ENCODE results near the gene EXTL1.
A peak's percentile ranks its signal among the peaks of the same experiment; 100 is the strongest.

The EXTL1 gene

DNA sequence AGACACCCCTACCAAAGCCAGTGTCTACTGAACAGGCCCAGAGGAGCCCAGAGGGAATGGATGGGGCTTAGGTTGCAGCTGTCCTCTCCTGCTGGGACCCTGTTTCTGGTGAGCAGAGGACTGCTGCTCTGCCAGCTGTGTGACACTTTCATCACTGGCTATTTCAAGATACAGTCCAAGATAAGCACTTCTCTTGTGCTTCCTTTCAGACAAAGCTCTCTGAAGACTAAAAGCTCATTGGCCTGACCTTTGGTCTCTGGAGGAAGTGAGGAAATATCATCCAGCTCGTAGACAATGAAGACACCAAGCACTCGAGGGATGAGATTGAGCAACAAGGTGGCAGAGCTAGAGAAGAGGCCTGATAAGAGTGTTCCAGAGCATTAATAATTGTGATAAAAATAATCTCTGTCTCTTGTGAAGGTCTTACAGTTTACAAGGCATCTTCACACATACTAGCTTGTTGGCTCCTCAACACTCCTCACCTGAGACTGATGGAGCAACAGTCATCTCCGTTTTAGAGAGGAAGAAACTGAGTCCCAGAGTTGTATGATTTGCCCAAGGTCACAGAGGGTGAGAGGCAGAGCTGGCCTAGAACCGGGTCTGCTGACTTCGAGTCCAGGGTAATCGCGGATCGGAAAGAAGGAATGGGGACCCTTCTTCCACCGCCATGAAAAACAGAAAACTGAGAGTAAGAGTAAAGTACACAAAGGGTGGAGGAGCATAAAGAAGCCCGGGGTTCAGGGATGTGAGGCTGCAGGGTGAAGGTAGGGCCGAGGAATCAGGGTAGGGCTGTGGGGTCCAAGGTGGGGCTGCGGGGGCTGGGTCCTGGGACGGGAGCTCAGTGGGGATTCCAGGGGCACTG is 24.4 kb upstream of the EXTL1 start:
- no peak for DNase-seq (ENCODE audit: low read depth, low spot score)

DNA sequence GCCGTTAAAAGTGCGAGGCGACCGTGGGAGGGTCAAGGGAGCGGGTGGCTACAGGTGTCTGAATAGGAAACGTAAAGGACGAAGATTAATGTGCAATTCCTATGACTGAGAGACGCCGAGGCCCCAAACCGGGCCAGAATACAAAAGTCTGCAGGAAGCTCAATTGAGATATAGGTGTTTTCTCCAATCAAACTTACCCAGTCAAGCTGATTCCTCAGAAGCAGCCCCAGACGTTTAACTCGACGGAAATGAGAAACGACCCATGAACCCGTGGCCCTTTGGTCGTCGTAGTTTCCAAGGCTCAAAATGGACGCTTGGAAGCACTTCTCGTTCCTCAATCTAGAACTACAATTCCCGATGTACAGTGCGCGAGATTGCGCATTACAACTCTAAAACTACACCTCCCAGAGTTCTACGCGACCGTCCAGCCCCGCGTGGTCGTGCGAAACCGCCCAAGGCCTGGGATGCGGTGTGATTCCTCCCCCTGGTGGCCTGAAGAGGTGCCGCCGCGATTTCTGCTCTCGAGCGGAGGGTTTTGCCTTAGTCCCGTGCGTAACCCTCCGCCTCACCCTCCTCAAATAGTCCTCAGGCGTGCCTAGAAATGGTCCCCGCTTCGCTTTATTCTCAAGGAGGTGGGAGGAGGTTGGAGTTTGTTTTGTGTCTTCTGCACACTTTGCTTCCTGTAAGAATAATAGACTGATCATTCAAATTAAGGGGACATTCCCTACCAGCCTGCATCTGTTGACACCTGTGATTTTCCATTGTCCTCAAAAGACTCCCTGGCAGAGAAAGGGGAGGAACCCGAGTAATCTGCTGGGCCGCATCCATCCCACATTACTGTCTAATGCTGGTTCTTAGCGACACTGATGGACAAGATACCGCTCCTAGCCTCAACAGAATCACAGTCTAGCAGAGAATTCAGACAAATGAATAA is 23.5 kb upstream of the EXTL1 start, which contains the start of gene PAFAH2:
TSS of gene PAFAH2 (minus strand) at position 236 of the 934 bp plus-strand sequence. CDS start 7,247 bp downstream, outside the sequence.
- peak; percentile 100 for DNase-seq (ENCODE audit: low read depth, low spot score)

DNA sequence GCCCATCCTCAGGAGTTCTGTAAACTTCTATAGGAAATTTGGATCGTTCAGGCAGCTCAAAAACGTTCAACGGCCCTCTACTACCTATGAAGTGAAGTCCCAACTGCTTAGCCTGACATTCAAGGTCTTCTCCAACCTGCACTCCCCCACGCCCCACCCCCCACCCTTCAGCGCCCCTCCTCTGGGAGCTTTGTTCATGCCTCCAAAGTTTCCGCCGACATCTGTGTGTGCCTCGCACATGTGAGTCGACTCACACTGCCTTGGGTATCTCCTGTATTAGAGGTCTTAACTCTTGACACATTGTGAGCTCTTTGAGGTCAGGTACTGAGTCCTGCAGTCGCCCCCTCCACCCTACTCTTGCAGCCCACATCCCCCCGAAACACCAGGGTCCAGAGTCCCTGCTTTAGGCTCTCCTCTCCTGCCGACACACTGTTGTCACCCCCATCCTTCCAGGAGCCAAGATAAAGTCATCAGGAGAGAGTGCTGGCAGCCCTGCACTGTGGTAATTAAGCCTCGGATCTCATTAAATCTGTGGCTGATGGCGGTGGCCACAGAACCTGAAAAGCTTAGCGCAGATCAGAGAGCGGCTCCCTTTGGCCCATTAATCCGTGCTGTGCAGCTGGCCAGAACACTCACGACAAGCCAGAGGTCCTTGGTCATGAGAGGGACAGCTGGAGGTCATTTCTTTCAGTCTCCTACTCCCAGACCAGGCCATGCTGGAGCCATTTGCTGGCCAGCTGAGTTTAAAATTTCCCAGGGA is 22.4 kb upstream of the EXTL1 start:
- DNase-seq (ENCODE audit: low read depth, low spot score) = no peak

DNA sequence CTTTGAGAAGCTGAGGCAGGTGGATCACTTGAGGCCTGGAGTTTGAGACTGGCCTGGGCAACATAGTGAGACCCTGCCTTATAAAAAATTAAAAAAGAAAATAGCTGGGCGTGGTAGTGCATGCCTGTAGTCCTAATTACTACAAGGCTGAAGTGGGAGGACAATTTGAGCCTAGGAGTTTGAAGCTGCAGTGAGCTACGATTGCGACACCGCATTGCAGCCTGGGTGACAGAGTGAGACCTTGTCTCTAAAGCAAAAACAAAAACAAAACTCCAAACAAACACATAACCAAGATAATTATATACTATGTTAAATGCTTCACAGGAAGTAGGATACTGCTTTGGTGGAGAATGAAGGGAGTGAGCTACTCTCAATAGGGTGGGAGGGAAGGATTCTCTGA is 18.3 kb upstream of the EXTL1 start:
- DNase-seq (ENCODE audit: low read depth, low spot score) = no peak

DNA sequence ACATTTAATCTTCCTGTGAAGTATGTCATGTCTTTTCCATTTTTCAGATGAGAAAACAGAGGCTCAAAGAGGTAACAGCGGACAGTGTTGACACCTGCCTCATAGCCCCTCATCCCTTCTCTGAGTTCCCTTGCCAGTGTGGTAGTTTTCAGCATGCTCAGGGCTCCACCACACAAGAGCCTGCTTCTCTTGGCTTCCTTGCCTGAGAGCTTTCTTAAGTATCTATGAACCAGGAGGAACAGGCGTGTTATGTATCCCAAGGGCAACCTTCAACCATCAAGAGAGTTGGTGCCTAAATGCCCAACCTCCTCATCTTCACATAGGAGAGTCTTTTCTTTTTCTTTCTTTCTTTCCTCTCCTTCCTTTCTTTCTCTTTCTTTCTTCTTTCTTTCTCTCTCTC is 17.8 kb upstream of the EXTL1 start:
- DNase-seq (ENCODE audit: low read depth, low spot score) = no peak

DNA sequence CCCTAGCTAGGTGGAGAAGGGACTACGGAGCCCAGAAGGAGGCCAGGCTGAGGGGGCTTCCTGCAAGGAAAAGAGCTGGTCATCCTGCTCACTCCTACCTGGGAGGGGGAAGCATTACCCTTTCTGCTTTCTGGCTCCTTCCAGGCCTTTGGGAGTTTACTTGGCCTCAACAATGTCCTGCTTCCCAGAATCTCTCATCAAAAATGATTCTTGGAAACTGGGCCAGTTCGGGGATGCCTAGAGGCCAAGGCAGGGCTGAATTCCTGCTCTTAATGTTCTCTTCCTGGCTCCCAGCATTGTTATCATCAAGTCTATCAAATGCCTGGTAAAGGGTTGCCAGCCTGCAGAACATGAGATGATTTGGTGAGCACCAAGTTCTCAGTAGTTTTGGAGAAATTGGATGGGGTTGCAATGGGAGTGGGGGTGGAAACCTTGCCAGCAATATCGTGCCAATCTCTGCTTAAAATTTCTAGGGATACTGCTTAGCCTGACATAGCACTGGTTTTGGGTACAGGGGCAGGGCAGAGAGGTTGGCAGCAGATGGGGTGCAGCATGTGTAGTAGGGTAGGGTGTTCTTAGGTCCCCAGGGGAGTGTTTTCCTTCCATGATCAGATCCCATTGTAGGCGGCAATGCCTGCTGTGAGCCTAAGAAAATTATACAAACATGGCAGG is 16.0 kb upstream of the EXTL1 start:
- DNase-seq (ENCODE audit: low read depth, low spot score) = no peak

DNA sequence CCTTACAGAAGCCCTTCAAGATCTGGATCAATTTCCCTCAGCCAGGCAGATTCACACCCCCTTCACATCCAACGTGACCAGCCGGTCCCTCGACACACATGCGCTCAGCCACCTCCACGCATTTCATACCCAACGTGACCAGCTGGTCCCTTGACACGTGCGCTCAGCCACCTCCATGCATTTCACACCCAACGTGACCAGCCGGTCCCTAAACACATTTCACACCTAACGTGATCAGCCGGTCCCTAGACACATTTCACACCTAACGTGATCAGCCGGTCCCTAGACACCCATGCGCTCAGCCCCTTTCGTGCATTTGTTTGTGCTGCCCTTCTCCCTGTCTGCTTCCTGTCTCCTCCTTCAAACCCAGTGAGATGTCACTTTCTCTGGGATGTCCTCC is 14.9 kb upstream of the EXTL1 start:
- no peak for DNase-seq (ENCODE audit: low read depth, low spot score)

DNA sequence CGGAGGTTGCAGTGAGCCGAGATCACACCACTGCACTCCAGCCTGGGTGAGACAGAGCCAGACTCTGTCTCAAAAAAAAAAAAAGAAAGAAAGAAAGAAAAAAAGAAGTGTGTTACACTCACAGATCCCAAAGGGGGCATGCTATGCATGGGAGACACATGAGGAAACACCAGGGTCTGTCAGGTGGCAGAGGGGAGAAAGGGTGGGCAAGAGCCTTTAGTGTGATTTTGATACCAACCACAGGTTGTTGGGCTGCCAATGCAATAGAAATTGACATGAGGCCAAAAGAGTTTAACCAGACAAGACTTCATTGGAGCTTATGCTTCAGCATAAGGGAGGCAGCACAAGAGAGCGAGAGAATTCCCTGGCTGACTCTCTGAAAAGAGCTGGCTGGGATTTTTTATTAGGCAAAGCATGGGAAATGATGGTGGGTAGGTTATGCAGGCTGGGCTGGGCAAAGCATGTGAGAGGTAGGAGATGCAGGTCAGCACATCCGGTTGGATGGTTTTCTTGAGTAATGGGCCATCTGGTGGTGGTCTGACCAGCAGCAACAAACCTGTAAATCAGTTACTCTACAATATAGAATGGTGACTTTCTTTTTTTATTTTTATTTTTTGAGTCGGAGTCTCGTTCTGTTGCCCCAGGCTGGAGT is 11.7 kb upstream of the EXTL1 start:
- no peak for DNase-seq (ENCODE audit: low read depth, low spot score)

DNA sequence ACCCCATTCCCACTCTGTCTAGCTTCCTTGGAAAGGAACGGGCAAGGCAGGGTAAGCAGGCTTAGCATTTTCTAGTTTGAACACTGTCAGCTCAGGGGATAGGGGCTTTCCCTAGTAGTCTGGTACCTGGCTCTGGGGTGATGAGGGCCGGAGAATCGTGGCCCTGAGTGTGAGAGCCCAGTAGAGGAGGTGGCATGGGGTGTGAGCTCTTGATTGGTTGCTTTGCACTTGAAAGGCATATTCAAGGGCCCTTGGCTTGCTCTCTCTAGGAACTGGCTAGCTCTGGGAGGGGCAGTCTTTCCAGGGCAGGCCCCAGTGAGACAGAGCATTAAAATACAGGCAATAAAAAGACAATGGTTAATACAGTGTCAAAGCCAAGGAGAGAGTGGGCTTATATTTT is 10.8 kb upstream of the EXTL1 start:
- no peak for DNase-seq (ENCODE audit: low read depth, low spot score)

DNA sequence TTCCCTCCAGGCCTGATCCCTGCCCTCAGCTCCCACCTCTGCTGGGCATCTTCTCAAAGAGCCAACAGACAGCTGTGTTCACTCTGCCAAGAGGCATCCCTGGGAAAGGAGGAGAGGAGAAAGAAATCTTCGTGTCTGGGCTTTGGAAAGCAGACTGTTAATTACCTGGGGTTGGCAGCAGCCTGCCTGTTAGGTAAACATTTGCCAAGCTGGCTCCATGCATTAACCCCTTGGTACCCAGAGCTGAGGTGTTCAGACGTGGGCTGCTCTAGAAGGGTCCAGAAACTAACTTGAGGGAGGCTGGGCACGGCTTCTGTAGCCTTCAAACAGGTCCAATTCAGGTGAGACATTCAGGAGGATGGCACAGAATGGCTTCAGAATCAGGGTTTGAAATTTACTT is 8.7 kb upstream of the EXTL1 start:
- no peak for DNase-seq (ENCODE audit: low read depth, low spot score)

DNA sequence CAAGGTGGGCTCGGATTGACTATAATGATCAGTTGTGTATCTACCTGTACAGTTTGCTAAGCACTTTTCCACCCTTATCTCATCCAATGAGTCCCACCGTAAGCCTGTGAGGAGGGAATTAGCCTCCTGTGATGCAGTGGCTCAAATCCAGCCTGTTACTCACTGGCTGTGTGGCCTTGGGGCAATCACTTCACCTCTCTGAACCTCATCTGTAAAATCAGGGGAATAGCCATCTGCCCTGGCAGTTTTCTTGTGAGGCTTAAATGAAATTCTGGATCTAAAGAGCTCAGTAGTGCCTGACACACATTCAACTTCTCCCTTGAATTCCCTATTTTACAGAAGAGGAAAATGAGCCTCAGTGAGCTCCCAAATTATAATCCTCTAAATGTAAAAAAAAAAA is 7.4 kb upstream of the EXTL1 start:
- no peak for DNase-seq (ENCODE audit: low read depth, low spot score)

DNA sequence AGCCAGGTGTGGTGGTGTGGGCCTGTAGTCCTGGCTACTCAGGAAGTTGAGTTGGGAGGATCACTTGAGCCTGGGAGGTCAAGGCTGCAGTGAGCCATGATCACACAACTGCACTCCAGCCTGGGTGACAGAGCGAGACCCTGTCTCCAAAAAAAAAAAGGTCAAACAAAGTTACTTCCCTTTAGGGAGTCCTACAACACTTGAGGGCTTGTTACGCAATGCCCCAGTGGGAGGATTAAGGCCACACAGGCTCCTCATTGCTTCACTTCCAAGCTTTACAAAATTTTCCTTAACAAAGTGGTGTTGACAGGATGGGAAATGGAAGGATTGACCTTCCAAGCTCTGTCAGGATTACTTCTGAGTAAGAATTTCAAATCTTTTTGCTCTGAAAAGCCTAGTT is 6.2 kb upstream of the EXTL1 start:
- no peak for DNase-seq (ENCODE audit: low read depth, low spot score)

DNA sequence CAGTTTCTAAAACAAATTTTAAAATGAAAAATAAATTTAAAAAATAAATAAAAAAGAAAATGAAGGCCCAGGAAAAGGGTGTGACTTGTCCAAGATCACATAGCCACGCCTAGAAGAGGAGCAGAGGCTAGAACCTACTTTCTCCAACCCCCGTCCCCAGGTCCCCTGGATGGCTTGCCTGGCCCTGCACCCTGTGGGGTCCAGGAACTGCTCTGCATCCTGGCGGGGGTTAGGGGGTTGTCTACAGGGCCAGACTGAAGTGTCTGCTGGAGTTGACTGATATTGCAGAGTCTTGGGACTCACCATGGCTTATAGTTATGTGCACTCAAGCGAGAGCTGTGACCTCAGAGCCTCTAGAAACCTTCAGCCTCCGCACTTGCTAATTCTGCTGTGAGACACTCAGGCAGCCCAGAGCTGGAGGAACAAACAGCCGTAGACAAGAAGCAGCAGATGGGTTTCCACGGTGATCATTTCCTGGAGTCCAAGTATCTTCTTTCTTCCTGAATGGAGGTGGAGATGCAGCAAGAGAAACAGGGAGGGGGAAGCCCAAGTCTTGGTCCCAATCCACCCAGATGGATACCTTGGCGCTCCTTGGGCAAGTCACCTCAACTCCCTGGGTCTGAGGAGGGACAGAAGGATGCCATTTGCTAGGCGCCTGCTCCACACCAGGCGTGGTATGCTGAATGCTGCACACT is 5.2 kb upstream of the EXTL1 start:
- no peak for DNase-seq (ENCODE audit: low read depth, low spot score)

DNA sequence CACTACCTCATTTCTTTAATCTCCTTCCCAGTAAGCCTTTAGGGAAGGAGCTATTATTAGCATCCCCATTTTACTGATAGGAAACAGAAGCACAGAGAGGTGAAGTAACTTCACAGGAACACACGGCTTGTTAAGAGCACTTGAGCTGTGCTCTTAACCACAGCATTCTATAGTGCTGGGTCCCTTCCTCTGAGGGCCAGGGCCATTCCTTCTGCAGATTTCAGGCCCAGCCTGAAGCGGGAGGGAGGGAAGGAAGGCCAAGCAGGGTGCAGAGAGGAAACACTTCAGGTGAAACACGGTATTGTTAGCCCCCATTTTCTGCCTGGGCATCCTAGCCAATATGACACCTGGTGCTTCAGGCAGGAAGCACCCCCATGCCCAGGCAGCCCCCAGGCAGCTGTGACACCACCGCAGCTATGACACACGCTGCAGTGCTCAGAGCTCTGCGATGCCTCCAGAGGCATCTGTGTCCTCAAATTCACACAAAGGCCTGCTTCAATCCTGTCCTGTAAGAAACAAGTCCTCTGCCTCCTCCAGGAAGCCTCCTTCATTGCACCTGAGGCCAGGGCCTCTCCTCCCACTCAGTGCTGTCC is 4.5 kb upstream of the EXTL1 start:
- no peak for DNase-seq (ENCODE audit: low read depth, low spot score)

DNA sequence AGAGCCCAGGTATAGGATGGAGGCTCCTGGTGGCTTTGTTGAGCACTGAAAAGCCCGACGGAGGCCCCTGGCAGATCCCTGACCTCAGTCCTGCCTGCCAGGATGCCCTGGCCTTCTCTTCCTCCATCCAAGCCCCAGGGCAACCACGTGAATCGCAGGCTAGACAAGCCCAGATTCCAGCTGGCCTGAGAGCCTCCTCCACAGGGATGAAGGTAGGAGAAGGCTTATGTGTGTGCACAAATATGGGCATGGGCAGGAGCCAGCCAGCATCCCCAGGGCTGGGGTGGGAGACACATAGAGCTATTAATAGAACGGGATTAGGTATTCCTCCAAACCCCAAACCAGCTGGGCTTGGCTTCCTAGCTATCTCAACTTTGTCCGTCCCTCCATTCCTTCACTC is 4.0 kb upstream of the EXTL1 start:
- DNase-seq (ENCODE audit: low read depth, low spot score) = peak; percentile 35

DNA sequence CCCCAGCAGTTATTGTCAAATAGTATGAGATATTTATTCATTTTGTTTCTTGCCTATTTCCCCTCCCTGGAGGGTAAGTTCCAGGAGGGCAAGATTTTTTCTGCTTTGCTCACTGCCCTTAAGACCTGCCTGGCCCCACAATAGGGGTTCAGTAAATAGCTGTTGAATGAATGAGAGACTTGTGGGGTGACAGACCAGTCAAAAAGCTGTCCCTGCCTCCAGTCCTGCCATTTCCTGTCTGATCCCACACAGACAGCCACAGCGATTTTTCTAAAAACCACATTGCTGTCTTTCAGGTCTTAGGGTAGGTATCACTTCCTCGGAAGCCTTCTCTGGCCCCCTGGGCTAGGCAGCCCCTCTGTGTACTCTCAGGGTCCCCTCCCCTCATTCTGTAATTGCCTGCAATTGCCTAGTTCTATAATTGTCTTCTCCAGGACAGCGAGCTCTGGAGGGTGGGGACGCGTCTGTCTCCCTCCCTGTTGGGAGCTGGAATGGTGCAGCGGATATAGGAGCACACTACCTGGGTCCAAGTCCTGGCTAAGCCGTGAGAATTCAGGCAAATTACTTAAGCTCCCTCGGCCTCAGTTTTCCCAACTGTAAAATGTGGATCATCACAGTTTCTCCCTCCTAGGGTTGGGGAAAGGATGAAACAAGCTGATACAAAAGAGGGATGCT is 1.8 kb upstream of the EXTL1 start:
- DNase-seq (ENCODE audit: low read depth, low spot score) = peak; percentile 45

DNA sequence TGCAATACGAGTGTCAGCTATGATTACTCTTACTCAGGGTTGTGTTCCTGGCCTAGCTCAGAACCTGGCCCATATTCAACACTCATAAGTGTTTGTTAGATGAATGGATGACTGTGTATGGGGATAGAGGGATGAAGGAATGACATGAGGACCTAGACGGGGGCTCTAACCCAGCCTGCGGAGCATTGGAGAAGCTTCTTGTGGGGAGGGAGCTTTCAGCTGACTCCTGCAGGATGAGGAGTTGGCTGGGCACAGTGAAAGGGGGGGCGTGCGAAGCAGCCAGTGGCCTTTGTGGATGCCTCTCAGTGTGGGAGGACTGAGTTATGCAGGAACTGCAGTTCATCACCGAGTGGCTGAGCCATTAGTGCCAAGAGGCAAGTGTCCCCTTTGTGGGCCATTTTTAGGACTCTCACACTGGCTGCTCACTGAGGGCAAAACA is 1.2 kb upstream of the EXTL1 start:
- peak; percentile 62 for DNase-seq (ENCODE audit: low read depth, low spot score)

DNA sequence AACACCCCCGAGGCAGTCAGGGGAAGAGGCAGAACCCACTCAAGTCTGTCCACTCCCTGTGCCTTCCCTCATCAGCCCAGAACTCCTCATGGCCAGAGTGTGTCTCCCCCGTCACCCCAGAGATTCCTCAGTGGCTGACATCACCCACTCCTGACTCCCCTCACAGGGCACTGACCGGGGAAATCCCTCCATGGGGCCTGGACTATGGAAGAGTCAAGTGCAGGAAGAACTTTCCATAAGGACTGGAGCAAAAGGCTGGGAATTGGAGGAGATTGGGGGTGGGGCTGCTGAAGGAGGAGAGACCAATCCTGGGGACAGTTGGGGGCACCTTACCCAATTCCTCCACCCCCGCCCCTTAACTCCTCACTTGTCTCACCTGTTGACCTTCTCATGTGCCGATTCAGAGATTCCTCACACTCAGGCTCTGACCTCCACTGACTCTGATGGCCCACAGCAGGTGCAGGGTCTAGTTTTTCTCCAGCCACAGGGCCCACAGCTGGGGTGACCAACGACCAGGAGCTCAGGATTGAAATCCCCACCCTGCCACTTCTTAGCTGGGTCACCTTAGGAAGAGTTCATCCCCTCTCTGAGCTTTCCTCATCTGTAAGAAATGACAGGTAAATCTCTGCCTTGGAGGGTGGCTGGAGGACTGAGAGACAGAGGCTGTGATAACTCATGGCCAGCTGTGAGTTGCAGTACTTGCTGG is 481 bp upstream of the EXTL1 start:
- DNase-seq (ENCODE audit: low read depth, low spot score) = no peak

DNA sequence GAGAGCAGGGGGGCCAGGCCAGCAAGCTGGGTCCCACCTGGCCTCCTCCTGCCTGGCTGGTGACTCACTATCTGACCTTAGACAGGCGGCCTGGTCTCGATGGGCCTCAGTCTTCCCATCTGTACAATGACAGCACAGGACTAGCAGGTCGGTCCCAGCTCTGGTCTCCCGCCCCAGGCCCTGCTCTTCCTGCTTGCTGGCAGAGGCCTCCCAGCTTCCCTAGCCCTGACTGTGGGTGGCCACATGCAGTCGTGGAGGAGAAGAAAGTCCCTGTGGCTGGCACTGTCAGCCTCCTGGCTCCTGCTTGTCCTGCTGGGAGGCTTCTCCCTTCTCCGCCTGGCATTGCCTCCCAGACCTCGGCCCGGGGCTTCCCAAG is 817 bp downstream of the EXTL1 start:
- DNase-seq (ENCODE audit: low read depth, low spot score) = no peak
